Measurements from ENCODE around the gene KPNA6. TPM values are rescaled to one million over a fixed set of nuclear protein-coding genes. Genes with fewer than 3 reads are reported as not detected.

KPNA6 gene
- total and polyA plus RNA-seq, 10 of the 15 experiments (the other 5 are each of a cell fraction or from before 2014, with no cell fraction given): 11.1 to 55.6 (median 25.9) TPM

DNA sequence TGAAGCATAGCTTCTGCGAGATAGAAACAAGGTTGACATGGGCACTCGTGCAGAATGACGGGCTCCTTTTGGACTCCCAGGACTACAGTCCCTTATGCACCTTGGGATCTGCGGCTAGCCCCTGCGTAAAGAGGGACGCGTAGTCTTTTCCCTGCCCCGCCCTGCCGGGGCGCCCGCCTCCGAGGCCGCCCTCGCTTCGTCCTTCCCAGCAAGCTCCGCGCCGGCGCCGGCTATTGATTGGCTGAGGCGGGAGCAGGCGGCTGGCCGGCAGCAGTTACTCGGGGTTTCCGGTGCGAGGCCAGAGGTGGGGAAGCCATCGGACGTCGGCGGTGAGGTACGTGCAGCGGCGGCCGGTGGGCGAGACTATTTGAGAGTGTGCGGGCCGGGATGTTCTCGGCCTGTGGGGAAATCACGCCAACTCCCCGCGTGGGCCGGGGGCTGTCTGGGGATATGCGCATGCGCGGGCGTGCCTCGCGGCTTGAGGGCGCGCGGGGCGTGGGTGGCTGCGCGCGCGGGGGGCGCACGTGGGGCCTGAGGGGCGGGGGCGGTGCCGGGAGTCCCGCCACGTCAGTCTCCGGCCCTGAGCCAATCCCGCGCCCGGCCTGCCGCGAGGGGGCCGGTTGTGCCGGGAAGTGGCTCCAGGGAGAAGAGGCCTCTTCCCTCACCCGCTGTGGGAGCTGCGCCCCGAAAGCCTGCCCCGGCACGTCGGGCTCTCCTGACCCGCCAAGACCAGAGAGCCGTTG lies 71.8 kb downstream of the KPNA6 start, which contains the start of gene TXLNA (continued):
- peak; percentile 68 for TF ChIP-seq ZBTB40 (IDR thresholded peaks at IDR 0.05; ENCODE audit: borderline replicate concordance)
- no peak for TF ChIP-seq SRF (IDR thresholded peaks at IDR 0.05; ENCODE audit: low read depth in 2 of 2, low read length in 2 of 2)
- TF ChIP-seq BACH1 (IDR thresholded peaks at IDR 0.05; ENCODE audit: borderline replicate concordance): peak; percentile 99
- no peak for TF ChIP-seq SMAD1 (IDR thresholded peaks at IDR 0.05; ENCODE audit: low read depth, partially characterized antibody)
- TF ChIP-seq ZBTB4 (CRISPR knock-in tag; IDR thresholded peaks at IDR 0.05): peak; percentile 66; the same call in 1 of the 2 replicates
- no peak; the same call in 1 of the 2 replicates for TF ChIP-seq TARDBP (IDR thresholded peaks at IDR 0.05; ENCODE audit: borderline replicate concordance)
- peak; percentile 35; the same call in 1 of the 2 replicates for TF ChIP-seq ZNF207 (IDR thresholded peaks at IDR 0.05; ENCODE audit: borderline replicate concordance)
- TF ChIP-seq POU2F2 (IDR thresholded peaks at IDR 0.05; ENCODE audit: borderline replicate concordance, low read depth, low read length): peak; percentile 77; the same call in 1 of the 3 replicates
- TF ChIP-seq PAX8 (IDR thresholded peaks at IDR 0.05): no peak
- TF ChIP-seq MYB (IDR thresholded peaks at IDR 0.05; ENCODE audit: borderline replicate concordance, low read depth, low read length): no peak
- no peak; the same call in 1 of the 2 replicates for TF ChIP-seq RFX5 (IDR thresholded peaks at IDR 0.05; ENCODE audit: low read depth, low read length)
- no peak for TF ChIP-seq ZBED1 (IDR thresholded peaks at IDR 0.05; ENCODE audit: borderline replicate concordance)
- TF ChIP-seq BRCA1 (IDR thresholded peaks at IDR 0.05; ENCODE audit: low read depth, low read length): no peak
- TF ChIP-seq MXI1 (IDR thresholded peaks at IDR 0.05; ENCODE audit: low read depth, low read length): peak; percentile 90
- peak; percentile 100 for TF ChIP-seq ZNF687 (IDR thresholded peaks at IDR 0.05)
- no peak for TF ChIP-seq EZH2 (IDR thresholded peaks at IDR 0.05; ENCODE audit: borderline replicate concordance, control insufficient read depth, low read depth, low read length)
- no peak for TF ChIP-seq JUNB (IDR thresholded peaks at IDR 0.05)
